Keratinocyte (primary cell): ENCODE measurements around the gene GABPB2. TPM values are rescaled to one million over a fixed set of nuclear protein-coding genes. Genes with fewer than 3 reads are reported as not detected.

Source experiments
- DNase-seq: peaks from one replicate; pipeline ENCODE4 v3.0.0-alpha.2; 2011; ENCODE audit warnings: low read depth, missing footprints, low spot score
- FAIRE-seq: peaks from 2 replicates; lab custom pipeline; 2011; peaks lifted over from hg19 to GRCh38; lab: Jason Lieb, UNC
- H2AFZ ChIP-seq: 2 replicates; pipeline ENCODE4 v1.6.0; 2012; ENCODE audit warnings: low read length, control low read depth, inconsistent platforms; ENCODE audit not compliant: control insufficient read depth
- H3K27ac ChIP-seq: 2 replicates; pipeline ENCODE4 v1.5.1; 2011; ENCODE audit warnings: low read length; ENCODE audit not compliant: control insufficient read depth, insufficient read depth
- H3K27me3 ChIP-seq: 3 replicates; pipeline ENCODE4 v1.6.0; 2011; ENCODE audit warnings: low read length; ENCODE audit not compliant: control insufficient read depth, insufficient read depth; ENCODE audit errors: extremely low read depth
- H3K36me3 ChIP-seq, 2 experiments: 2 replicates in 1 of 2; 3 replicates in 1 of 2; pipeline ENCODE4 v1.5.1; 2011; ENCODE audit warnings: low read length in 2 of 2, mild to moderate bottlenecking in 1 of 2; ENCODE audit not compliant: control insufficient read depth in 2 of 2, insufficient read depth in 2 of 2; ENCODE audit errors: extremely low read depth in 1 of 2
- H3K4me1 ChIP-seq: 3 replicates; pipeline ENCODE4 v1.5.1; 2011; ENCODE audit warnings: low read length; ENCODE audit not compliant: control insufficient read depth, insufficient read depth; ENCODE audit errors: extremely low read depth
- H3K4me2 ChIP-seq: 3 replicates; pipeline ENCODE4 v1.6.0; 2011; ENCODE audit warnings: low read depth, low read length; ENCODE audit not compliant: control insufficient read depth, insufficient read depth; ENCODE audit errors: extremely low read depth
- H3K4me3 ChIP-seq, 3 experiments: fragments of 200-600 bp in 1 of 3; sonication (generic) in 1 of 3; 2 replicates in 2 of 3; 3 replicates in 1 of 3; pipeline ENCODE4 v1.5.1; 2011 to 2016; ENCODE audit warnings: low read length in 3 of 3, mild to moderate bottlenecking in 3 of 3, control low read depth in 2 of 3, inconsistent platforms in 1 of 3, low read depth in 1 of 3, mixed read lengths in 1 of 3, mixed run types in 1 of 3, moderate library complexity in 1 of 3; ENCODE audit not compliant: control insufficient read depth in 2 of 3, insufficient read depth in 2 of 3; ENCODE audit errors: extremely low read depth in 1 of 3
- H3K79me2 ChIP-seq: 2 replicates; pipeline ENCODE4 v1.6.0; 2012; ENCODE audit warnings: low read length; ENCODE audit not compliant: control insufficient read depth, insufficient read depth
- H3K9ac ChIP-seq: 3 replicates; pipeline ENCODE4 v1.6.0; 2011; ENCODE audit warnings: low read length; ENCODE audit not compliant: control insufficient read depth, insufficient read depth; ENCODE audit errors: extremely low read depth
- H3K9me1 ChIP-seq: 3 replicates; pipeline ENCODE4 v1.6.0; 2011; ENCODE audit warnings: low read length; ENCODE audit not compliant: control insufficient read depth, insufficient read depth; ENCODE audit errors: extremely low read depth
- H3K9me3 ChIP-seq: 2 replicates; pipeline ENCODE4 v1.5.1; 2012; ENCODE audit warnings: low read depth, low read length; ENCODE audit not compliant: control insufficient read depth
- H4K20me1 ChIP-seq: 3 replicates; pipeline ENCODE4 v1.6.0; 2011; ENCODE audit warnings: low read length; ENCODE audit not compliant: control insufficient read depth, insufficient read depth; ENCODE audit errors: extremely low read depth
- EZH2 ChIP-seq: IDR thresholded peaks from one replicate; pipeline ENCODE4 v1.6.1; 2012; ENCODE audit warnings: inconsistent platforms, mild to moderate bottlenecking, low read length, moderate library complexity
- dilution Hi-C: fragments of 300-500 bp; cut with MboI; formaldehyde crosslinking; loops from one replicate; pipeline ENCODE4 v1.7.0; 2020; ENCODE audit warnings: low sequenced_read_pairs; ENCODE audit not compliant: extremely low pct_ligation_motif_present
- polyA plus RNA-seq, 5 experiments: library from polyadenylated mRNA; depleted of rRNA in 3 of 5; stranded (reverse) in 3 of 5; stranded (forward) in 1 of 5; unstranded in 1 of 5; fragments of >200 nt; gene quantifications; 1 replicate in 1 of 5; 2 replicates in 3 of 5; 3 replicates in 1 of 5; pipeline versions ENCODE4 v1.2.1 to v1.2.3, GENCODE V29; 2011 to 2012; ENCODE audit warnings: missing spikeins in 2 of 5, low read depth in 1 of 5, low replicate concordance in 1 of 5
- TF ChIP-seq, protein P1 (sequence below), 3 experiments: IDR thresholded peaks in 1 of 3; conservative IDR thresholded peaks in 1 of 3; optimal IDR thresholded peaks in 1 of 3; 2 replicates in 2 of 3; 3 replicates in 1 of 3; pipeline versions ENCODE3 to v1.5.1; 2011; ENCODE audit warnings: low read length in 3 of 3, mild to moderate bottlenecking in 3 of 3, moderate library complexity in 2 of 3, control low read depth in 1 of 3, inconsistent platforms in 1 of 3; ENCODE audit not compliant: insufficient read depth in 2 of 3; ENCODE audit errors: extremely low read depth in 1 of 3

Gene GABPB2
- polyA plus RNA-seq, 1 donor (not counting 4 experiments of a cell fraction or from before 2014, with no cell fraction given), result 13.3 TPM

DNA sequence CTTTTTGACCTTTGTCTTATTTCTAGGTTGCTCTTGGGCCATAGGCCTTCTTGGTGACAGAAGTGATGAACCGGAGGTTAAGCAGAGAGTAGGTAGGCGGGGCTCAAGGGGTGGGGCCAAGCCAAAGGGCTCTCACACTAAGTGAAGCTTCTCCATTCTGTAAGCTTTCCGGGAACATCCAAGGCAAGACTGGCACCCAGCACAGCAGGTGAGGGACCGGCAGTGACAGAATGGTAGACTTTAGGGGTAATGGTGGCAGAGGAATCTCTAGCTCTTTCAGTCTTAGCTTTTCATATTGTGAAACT lies 85.9 kb downstream of the GABPB2 start, which contains the start of gene TNFAIP8L2:
Gene TNFAIP8L2 (plus strand): TSS at position 135 of the 305 bp plus-strand sequence. CDS start 2,049 bp downstream, outside the sequence.
- peaks cover 3% of the 10 kb centered on the region for H3K4me1 ChIP-seq
- no peaks in the 10 kb centered on the region for H3K9me1 ChIP-seq
- dilution Hi-C loops, result no loop called here
- no peak for FAIRE-seq
- H3K27ac ChIP-seq, result no peak within 1 kb of the TSS
- H3K9me3 ChIP-seq, result no peaks in the 10 kb centered on the region
- no peak within 1 kb of the TSS for H3K4me2 ChIP-seq
- no peaks in the 10 kb centered on the region for H4K20me1 ChIP-seq
- no peaks in the 10 kb centered on the region for H3K79me2 ChIP-seq
- TF ChIP-seq, protein P1, sequence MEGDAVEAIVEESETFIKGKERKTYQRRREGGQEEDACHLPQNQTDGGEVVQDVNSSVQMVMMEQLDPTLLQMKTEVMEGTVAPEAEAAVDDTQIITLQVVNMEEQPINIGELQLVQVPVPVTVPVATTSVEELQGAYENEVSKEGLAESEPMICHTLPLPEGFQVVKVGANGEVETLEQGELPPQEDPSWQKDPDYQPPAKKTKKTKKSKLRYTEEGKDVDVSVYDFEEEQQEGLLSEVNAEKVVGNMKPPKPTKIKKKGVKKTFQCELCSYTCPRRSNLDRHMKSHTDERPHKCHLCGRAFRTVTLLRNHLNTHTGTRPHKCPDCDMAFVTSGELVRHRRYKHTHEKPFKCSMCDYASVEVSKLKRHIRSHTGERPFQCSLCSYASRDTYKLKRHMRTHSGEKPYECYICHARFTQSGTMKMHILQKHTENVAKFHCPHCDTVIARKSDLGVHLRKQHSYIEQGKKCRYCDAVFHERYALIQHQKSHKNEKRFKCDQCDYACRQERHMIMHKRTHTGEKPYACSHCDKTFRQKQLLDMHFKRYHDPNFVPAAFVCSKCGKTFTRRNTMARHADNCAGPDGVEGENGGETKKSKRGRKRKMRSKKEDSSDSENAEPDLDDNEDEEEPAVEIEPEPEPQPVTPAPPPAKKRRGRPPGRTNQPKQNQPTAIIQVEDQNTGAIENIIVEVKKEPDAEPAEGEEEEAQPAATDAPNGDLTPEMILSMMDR (optimal IDR thresholded peaks at IDR 0.05 in 1 of 3, IDR thresholded peaks at IDR 0.05 in 1 of 3, conservative IDR thresholded peaks at IDR 0.05 in 1 of 3; ENCODE audit: extremely low read depth in 1 of 3, insufficient read depth in 2 of 3, low read length in 3 of 3), result no peak
- TF ChIP-seq EZH2, result no peak
- no peaks in the 10 kb centered on the region for H3K27me3 ChIP-seq
- H3K4me3 ChIP-seq, result no peak within 1 kb of the TSS
- DNase-seq, result no peak
- peaks cover 10 to 19% of the 10 kb centered on the region in 2 experiments for H3K36me3 ChIP-seq
- no peak within 1 kb of the TSS for H2AFZ ChIP-seq
- no peak within 1 kb of the TSS for H3K9ac ChIP-seq

DNA sequence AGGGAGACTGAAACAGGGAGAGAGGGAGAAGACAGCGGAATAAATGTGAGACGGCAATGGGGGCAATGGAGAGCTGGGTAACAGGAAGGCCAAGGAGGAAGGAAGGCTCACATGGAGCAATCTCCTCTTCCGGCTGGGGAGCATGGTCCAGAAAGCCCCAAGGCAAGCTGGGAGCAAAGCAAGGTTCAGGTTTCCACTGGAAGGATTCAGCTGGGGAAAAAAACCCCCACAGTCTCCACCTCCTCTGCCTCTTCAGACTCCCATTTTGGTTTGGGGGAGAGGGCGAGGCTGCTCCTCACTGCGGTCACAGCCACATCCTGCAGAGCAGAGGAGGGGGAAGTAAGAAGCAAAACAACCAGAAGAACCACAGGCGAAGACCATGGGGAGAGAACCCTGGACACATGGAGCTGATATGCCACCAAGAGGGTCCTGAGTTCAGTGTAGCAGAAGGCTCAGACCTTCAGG lies 86.5 kb downstream of the GABPB2 start:
- no peak for FAIRE-seq
- Histone ChIP-seq H3K27me3 (no peaks in the 10 kb centered on the region), H3K4me2 (no peak overlapping the region), H3K9me3 (no peaks in the 10 kb centered on the region), H3K27ac (no peak overlapping the region), H4K20me1 (no peaks in the 10 kb centered on the region), H2AFZ (no peak overlapping the region), H3K36me3 (peaks cover 10 to 21% of the 10 kb centered on the region in 2 experiments), H3K4me1 (peaks cover 3% of the 10 kb centered on the region), H3K9ac (no peak overlapping the region), H3K4me3 (no peak overlapping the region), H3K79me2 (no peaks in the 10 kb centered on the region), H3K9me1 (no peaks in the 10 kb centered on the region)
- TF ChIP-seq EZH2, result no peak
- TF ChIP-seq, protein P1 (optimal IDR thresholded peaks at IDR 0.05 in 1 of 3, IDR thresholded peaks at IDR 0.05 in 1 of 3, conservative IDR thresholded peaks at IDR 0.05 in 1 of 3; ENCODE audit: extremely low read depth in 1 of 3, insufficient read depth in 2 of 3, low read length in 3 of 3), result no peak
- dilution Hi-C loops, result no loop called here
- no peak for DNase-seq
